HCT116 (cell line): ENCODE measurements around the gene PCDHGB4. TPM values are rescaled to one million over a fixed set of nuclear protein-coding genes. Genes with fewer than 3 reads are reported as not detected.
"Not testable (repeated sequence)": the region's sequence is repeated elsewhere in the genome, so short reads cannot be mapped to it uniquely, and the experiment has no call there.

Source experiments
- ATAC-seq: fragments of 200-7000 bp; cut with Tn5 transposase; 2 replicates; pipeline ENCODE4 v1.9.1; 2020; ENCODE audit warnings: mild to moderate bottlenecking, moderate library complexity
- BruUV-seq: library from RNA; stranded (reverse); fragments of 400-500 nt; replicated peaks from 2 replicates; lab custom pipeline; 2021; lab: Mats Ljungman, UMichigan
- CTCF ChIA-PET: fragments of 300-600 bp; sonication (Branson Sonifier 250); formaldehyde crosslinking; loops from one replicate; lab custom pipeline; 2021; ENCODE audit warnings: antibody characterized with exemption; lab: Charles Lee
- POLR2A ChIA-PET: fragments of 300-600, 350-600 bp; sonication (Branson Sonifier 250); formaldehyde crosslinking; loops from one replicate; lab custom pipeline; 2021; ENCODE audit warnings: antibody characterized with exemption; lab: Charles Lee
- RAD21 ChIA-PET, 2 experiments: fragments of 300-600 bp; sonication (Branson Sonifier 250); formaldehyde crosslinking; loops; one replicate each; lab custom pipeline; 2023; ENCODE audit warnings: low total read pairs in 2 of 2; ENCODE audit not compliant: uncharacterized antibody in 2 of 2, unreplicated experiment in 2 of 2, low non-redundant PET in 1 of 2; lab: Charles Lee
- DNase-seq: peaks from one replicate; pipeline ENCODE4 v3.0.0-alpha.2; 2010; ENCODE audit warnings: low read depth, low spot score
- H2AFZ ChIP-seq: fragments of 200-600 bp; shearing (Covaris generic), sonication (generic); 2 replicates; pipeline ENCODE4 v1.6.1; 2017; ENCODE audit warnings: low read depth, mixed run types, mixed read lengths, antibody characterized with exemption, low read length; ENCODE audit not compliant: poor library complexity, severe bottlenecking
- H3K27ac ChIP-seq: 2 replicates; pipeline ENCODE4 v1.5.1; 2012; ENCODE audit warnings: low read depth, low read length
- H3K27me3 ChIP-seq: fragments of 200-600 bp; sonication (generic); 2 replicates; pipeline ENCODE4 v1.6.1; 2016; ENCODE audit warnings: mixed run types, low read length, mixed read lengths; ENCODE audit not compliant: insufficient read depth
- H3K36me3 ChIP-seq, 2 experiments: fragments of 200-500 bp in 1 of 2; fragments of 200-600 bp in 1 of 2; sonication (Bioruptor generic) in 1 of 2; sonication (generic) in 1 of 2; 2 replicates each; pipeline versions ENCODE4 v1.5.1 to v1.6.1; 2014 to 2016; ENCODE audit warnings: low read length in 2 of 2, inconsistent platforms in 1 of 2, mixed read lengths in 1 of 2, mixed run types in 1 of 2; ENCODE audit not compliant: insufficient read depth in 2 of 2, control insufficient read depth in 1 of 2
- H3K4me1 ChIP-seq, 2 experiments: fragments of 200-600 bp in 1 of 2; sonication (generic) in 1 of 2; 2 replicates each; pipeline versions ENCODE4 v1.5.1 to v1.6.1; 2012 to 2017; ENCODE audit warnings: low read length in 2 of 2, inconsistent platforms in 1 of 2, mild to moderate bottlenecking in 1 of 2, mixed read lengths in 1 of 2, mixed run types in 1 of 2, moderate library complexity in 1 of 2; ENCODE audit not compliant: insufficient read depth in 2 of 2, control insufficient read depth in 1 of 2
- H3K4me2 ChIP-seq: fragments of 200-600 bp; sonication (generic); 2 replicates; pipeline ENCODE4 v1.6.1; 2017; ENCODE audit warnings: mixed run types, low read length, mixed read lengths
- H3K4me3 ChIP-seq, 2 experiments: fragments of 200-600 bp in 1 of 2; sonication (generic) in 1 of 2; replicated peaks in 1 of 2; 2 replicates each; pipeline ENCODE4 v1.5.1; 2011 to 2016; ENCODE audit warnings: low read length in 2 of 2, control low read depth in 1 of 2, low read depth in 1 of 2, mild to moderate bottlenecking in 1 of 2, mixed read lengths in 1 of 2, mixed run types in 1 of 2
- H3K79me2 ChIP-seq: fragments of 200-600 bp; sonication (generic); 2 replicates; pipeline ENCODE4 v1.6.1; 2017; ENCODE audit warnings: mild to moderate bottlenecking, mixed run types, low read length, moderate library complexity, mixed read lengths; ENCODE audit not compliant: insufficient read depth
- H3K9ac ChIP-seq: fragments of 200-600 bp; sonication (generic); 2 replicates; pipeline ENCODE4 v1.6.1; 2016; ENCODE audit warnings: low read length, mixed read lengths
- H3K9me2 ChIP-seq: fragments of 200-600 bp; sonication (generic), shearing (Covaris generic); 2 replicates; pipeline ENCODE4 v1.6.1; 2017; ENCODE audit warnings: mixed run types, mild to moderate bottlenecking, moderate library complexity; ENCODE audit not compliant: insufficient read depth
- H3K9me3 ChIP-seq, 2 experiments: fragments of 200-500 bp in 1 of 2; fragments of 200-600 bp in 1 of 2; sonication (Bioruptor generic) in 1 of 2; sonication (generic) in 1 of 2; 2 replicates each; pipeline ENCODE4 v1.6.1; 2014 to 2017; ENCODE audit warnings: low read length in 2 of 2, mixed read lengths in 2 of 2, inconsistent platforms in 1 of 2, low read depth in 1 of 2, mild to moderate bottlenecking in 1 of 2, mixed run types in 1 of 2, moderate library complexity in 1 of 2; ENCODE audit not compliant: control insufficient read depth in 1 of 2, insufficient read depth in 1 of 2
- H4K20me1 ChIP-seq: fragments of 200-600 bp; sonication (generic), shearing (Covaris generic); 2 replicates; pipeline ENCODE4 v1.6.1; 2017; ENCODE audit warnings: mixed run types, mild to moderate bottlenecking, moderate library complexity; ENCODE audit not compliant: insufficient read depth
- CTCF ChIP-seq, 3 experiments: fragments of 200-600 bp in 1 of 3; sonication (generic) in 1 of 3; IDR thresholded peaks in 2 of 3; conservative IDR thresholded peaks in 1 of 3; 2 replicates each; pipeline ENCODE4 v1.5.1; 2012 to 2017; ENCODE audit warnings: low read depth in 2 of 3, low read length in 2 of 3, antibody characterized with exemption in 1 of 3, borderline replicate concordance in 1 of 3, control low read depth in 1 of 3, mild to moderate bottlenecking in 1 of 3, mixed read lengths in 1 of 3, mixed run types in 1 of 3, moderate library complexity in 1 of 3; ENCODE audit not compliant: insufficient read depth in 1 of 3
- POLR2A ChIP-seq: IDR thresholded peaks from 2 replicates; pipeline ENCODE4 v1.7.0; 2011; ENCODE audit warnings: borderline replicate concordance; ENCODE audit not compliant: insufficient read depth, insufficient read length; ENCODE audit errors: extremely low read depth
- RAD21 ChIP-seq: IDR thresholded peaks from 2 replicates; pipeline ENCODE4 v1.6.1; 2012; ENCODE audit warnings: low read depth, mild to moderate bottlenecking
- YY1 ChIP-seq: IDR thresholded peaks from 2 replicates; pipeline ENCODE4 v1.6.1; 2011; ENCODE audit warnings: low read length, low read depth, moderate library complexity, mild to moderate bottlenecking; ENCODE audit not compliant: insufficient replicate concordance; ENCODE audit errors: extremely low read depth
- intact Hi-C: fragments of 100-400 bp; cut with micrococcal nuclease; formaldehyde crosslinking; loops from 2 replicates; pipeline ENCODE4 v1.10.0; 2022
- total RNA-seq: library from RNA; stranded (reverse); gene quantifications from one replicate; pipeline ENCODE4 v1.2.1, GENCODE V29; 2021; ENCODE audit not compliant: unreplicated experiment

PCDHGB4 gene
- total RNA-seq, 1 experiment from 2014 or later: not detected

DNA sequence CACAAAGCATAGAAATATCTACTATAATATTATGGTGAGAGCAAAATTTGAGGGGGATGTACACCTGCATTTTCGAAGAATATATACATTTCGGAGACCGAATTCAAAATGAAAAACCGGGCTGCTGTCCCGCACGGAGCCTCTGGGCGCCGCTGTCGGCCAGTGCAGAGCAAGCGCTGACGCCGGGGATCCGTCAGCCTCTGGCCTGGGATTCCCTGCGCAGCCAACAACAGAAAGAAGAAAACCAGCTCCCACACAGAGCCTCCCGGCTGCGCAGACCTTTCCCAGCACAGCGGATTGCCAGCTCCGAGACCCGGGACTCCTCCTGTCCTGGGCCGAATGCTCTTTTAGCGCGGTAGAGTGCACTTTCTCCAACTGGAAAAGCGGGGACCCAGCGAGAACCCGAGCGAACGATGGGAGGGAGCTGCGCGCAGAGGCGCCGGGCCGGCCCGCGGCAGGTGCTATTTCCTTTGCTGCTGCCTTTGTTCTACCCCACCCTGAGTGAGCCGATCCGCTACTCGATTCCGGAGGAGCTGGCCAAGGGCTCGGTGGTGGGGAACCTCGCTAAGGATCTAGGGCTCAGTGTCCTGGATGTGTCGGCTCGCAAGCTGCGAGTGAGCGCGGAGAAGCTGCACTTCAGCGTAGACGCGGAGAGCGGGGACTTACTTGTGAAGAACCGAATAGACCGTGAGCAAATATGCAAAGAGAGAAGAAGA is 20.4 kb downstream of the PCDHGB4 start, which contains the start of gene PCDHGB6:
TSS of gene PCDHGB6 (plus strand) at position 232 of the 716 bp plus-strand sequence. CDS start at position 414, 182 bp downstream.
- H3K27me3 ChIP-seq, RAD21 ChIA-PET, H3K4me2 ChIP-seq, H3K9ac ChIP-seq, H3K9me3 ChIP-seq, POLR2A ChIA-PET, CTCF ChIA-PET, H3K36me3 ChIP-seq, DNase-seq, H3K9me2 ChIP-seq, H3K4me1 ChIP-seq, H2AFZ ChIP-seq, H4K20me1 ChIP-seq, H3K4me3 ChIP-seq: not testable (repeated sequence)
- TF ChIP-seq CTCF (IDR thresholded peaks at IDR 0.05 in 2 of 3, conservative IDR thresholded peaks at IDR 0.05 in 1 of 3; ENCODE audit: borderline replicate concordance in 1 of 3, insufficient read depth in 1 of 3, low read depth in 2 of 3, low read length in 2 of 3) (peak in 1 of 3 experiments; percentile 6; a peak in 1 of 6 replicates), RAD21 (0 out of 2 replicates have a peak, but pooled peaks have one; percentile 13)
- TF ChIP-seq, all 23 proteins: peak for 2; not testable (repeated sequence) for 21
- ATAC-seq, H3K27ac ChIP-seq, BruUV-seq, H3K79me2 ChIP-seq, intact Hi-C loops: not testable (repeated sequence)

DNA sequence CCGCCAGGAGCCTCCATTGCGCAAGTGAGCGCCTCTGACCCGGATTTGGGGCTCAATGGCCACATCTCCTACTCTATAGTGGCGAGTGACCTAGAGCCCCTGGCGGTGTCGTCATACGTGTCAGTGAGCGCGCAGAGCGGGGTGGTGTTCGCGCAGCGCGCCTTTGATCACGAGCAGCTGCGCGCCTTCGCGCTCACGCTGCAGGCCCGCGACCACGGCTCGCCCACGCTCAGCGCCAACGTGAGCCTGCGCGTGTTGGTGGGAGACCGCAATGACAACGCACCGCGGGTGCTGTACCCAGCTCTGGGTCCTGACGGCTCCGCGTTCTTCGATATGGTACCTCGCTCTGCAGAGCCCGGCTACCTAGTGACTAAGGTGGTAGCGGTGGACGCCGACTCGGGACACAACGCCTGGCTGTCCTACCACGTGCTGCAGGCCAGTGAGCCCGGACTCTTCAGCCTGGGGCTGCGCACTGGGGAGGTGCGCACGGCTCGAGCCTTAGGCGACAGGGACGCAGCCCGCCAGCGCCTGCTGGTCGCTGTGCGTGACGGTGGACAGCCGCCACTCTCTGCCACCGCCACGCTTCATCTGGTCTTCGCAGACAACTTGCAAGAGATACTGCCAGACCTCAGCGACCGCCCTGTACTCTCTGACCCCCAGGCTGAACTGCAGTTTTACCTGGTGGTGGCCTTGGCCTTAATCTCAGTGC is 22.3 kb downstream of the PCDHGB4 start:
- ATAC-seq: no peak
- RAD21 ChIA-PET: no interaction called here
- intact Hi-C loops: no loop called here

More for the DNA sequence above, 22.3 kb downstream of the PCDHGB4 start:
- DNase-seq: no peak
- POLR2A ChIA-PET: no interaction called here
- Histone ChIP-seq H3K4me1 (peaks cover 2 to 5% of the 10 kb centered on the region in 2 experiments; a peak in 1 of 4 replicates), H3K9ac (no peak overlapping the region), H3K9me2 (no peaks in the 10 kb centered on the region), H3K27ac (no peak overlapping the region), H4K20me1 (no peaks in the 10 kb centered on the region), H2AFZ (no peak overlapping the region), H3K4me3 (no peak overlapping the region)
- BruUV-seq: no TSS peak
- TF ChIP-seq YY1 (no peak), POLR2A (no peak)
- TF ChIP-seq, all 23 proteins: peak for 0
- Histone ChIP-seq H3K36me3 (no peaks in the 10 kb centered on the region), H3K79me2 (no peaks in the 10 kb centered on the region), H3K9me3 (no peaks in the 10 kb centered on the region; a peak in 1 of 4 replicates), H3K27me3 (no peaks in the 10 kb centered on the region), H3K4me2 (no peak overlapping the region)
- CTCF ChIA-PET: no interaction called here
